Panc1 (cell line): ENCODE data around the gene OAT.

ENCODE experiments used
- POLR2AphosphoS5 ChIP-seq: IDR thresholded peaks from 2 replicates; pipeline ENCODE4 v1.6.1; 2012; ENCODE audit warnings: mild to moderate bottlenecking, low read depth, low read length, moderate library complexity
- SIN3A ChIP-seq: IDR thresholded peaks from 2 replicates; pipeline ENCODE4 v1.6.1; 2012; ENCODE audit warnings: low read depth, mild to moderate bottlenecking, low read length, moderate library complexity, borderline replicate concordance; ENCODE audit not compliant: insufficient read depth
- TCF7L2 ChIP-seq: IDR thresholded peaks from 2 replicates; pipeline ENCODE4 v1.6.1; 2011; ENCODE audit warnings: mild to moderate bottlenecking, low read depth, low read length, inconsistent platforms
- TF ChIP-seq, protein P1 (sequence below): fragments of 450-650 bp; IDR thresholded peaks from 2 replicates; pipeline ENCODE4 v1.5.1; 2017; ENCODE audit warnings: mild to moderate bottlenecking
- TF ChIP-seq, protein P2 (sequence below), 2 experiments: IDR thresholded peaks; 2 replicates each; pipeline ENCODE4 v1.6.1; 2011 to 2012; ENCODE audit warnings: low read depth in 2 of 2, control low read depth in 1 of 2, low read length in 1 of 2, mild to moderate bottlenecking in 1 of 2, moderate library complexity in 1 of 2; ENCODE audit not compliant: insufficient read depth in 1 of 2

DNA sequence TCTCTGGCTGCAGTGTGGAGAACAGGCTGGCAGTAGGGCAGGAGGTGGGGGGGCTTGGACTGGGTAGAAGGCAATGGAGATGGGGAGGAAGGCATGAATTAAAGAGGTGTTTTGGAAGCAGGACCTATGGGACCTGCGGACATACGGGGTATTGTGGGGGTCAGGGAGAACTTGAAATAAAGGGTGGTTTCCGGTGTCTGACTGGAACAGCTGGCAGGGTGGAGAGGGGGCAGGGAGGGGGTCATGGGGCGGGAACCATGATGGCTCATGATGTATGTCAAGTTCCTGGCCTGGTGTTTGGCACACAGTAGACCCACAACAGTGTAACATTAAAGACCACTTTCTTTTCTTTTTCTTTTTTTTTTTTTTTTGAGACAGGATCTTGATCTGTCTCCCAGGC is 48.4 kb upstream of the OAT start:
- TF ChIP-seq, protein P1, sequence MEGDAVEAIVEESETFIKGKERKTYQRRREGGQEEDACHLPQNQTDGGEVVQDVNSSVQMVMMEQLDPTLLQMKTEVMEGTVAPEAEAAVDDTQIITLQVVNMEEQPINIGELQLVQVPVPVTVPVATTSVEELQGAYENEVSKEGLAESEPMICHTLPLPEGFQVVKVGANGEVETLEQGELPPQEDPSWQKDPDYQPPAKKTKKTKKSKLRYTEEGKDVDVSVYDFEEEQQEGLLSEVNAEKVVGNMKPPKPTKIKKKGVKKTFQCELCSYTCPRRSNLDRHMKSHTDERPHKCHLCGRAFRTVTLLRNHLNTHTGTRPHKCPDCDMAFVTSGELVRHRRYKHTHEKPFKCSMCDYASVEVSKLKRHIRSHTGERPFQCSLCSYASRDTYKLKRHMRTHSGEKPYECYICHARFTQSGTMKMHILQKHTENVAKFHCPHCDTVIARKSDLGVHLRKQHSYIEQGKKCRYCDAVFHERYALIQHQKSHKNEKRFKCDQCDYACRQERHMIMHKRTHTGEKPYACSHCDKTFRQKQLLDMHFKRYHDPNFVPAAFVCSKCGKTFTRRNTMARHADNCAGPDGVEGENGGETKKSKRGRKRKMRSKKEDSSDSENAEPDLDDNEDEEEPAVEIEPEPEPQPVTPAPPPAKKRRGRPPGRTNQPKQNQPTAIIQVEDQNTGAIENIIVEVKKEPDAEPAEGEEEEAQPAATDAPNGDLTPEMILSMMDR = no peak
- no peak for TF ChIP-seq POLR2AphosphoS5
- TF ChIP-seq, protein P2, sequence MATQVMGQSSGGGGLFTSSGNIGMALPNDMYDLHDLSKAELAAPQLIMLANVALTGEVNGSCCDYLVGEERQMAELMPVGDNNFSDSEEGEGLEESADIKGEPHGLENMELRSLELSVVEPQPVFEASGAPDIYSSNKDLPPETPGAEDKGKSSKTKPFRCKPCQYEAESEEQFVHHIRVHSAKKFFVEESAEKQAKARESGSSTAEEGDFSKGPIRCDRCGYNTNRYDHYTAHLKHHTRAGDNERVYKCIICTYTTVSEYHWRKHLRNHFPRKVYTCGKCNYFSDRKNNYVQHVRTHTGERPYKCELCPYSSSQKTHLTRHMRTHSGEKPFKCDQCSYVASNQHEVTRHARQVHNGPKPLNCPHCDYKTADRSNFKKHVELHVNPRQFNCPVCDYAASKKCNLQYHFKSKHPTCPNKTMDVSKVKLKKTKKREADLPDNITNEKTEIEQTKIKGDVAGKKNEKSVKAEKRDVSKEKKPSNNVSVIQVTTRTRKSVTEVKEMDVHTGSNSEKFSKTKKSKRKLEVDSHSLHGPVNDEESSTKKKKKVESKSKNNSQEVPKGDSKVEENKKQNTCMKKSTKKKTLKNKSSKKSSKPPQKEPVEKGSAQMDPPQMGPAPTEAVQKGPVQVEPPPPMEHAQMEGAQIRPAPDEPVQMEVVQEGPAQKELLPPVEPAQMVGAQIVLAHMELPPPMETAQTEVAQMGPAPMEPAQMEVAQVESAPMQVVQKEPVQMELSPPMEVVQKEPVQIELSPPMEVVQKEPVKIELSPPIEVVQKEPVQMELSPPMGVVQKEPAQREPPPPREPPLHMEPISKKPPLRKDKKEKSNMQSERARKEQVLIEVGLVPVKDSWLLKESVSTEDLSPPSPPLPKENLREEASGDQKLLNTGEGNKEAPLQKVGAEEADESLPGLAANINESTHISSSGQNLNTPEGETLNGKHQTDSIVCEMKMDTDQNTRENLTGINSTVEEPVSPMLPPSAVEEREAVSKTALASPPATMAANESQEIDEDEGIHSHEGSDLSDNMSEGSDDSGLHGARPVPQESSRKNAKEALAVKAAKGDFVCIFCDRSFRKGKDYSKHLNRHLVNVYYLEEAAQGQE (IDR thresholded peaks at IDR 0.05; ENCODE audit: insufficient read depth in 1 of 2, low read depth in 2 of 2, low read length in 1 of 2) = no peak
- TF ChIP-seq TCF7L2 = no peak
- TF ChIP-seq SIN3A = no peak
